NCI-H146 (cell line): Measurements from ENCODE around the gene HLF.

Experiments
- DNase-seq: peaks from one replicate; lab custom pipeline; 2025; lab: John Stamatoyannopoulos, UW

Gene HLF

GRCh38 chr17:55363033-55363432, 98.3 kb downstream of the HLF start:
- no peak for DNase-seq

DNA sequence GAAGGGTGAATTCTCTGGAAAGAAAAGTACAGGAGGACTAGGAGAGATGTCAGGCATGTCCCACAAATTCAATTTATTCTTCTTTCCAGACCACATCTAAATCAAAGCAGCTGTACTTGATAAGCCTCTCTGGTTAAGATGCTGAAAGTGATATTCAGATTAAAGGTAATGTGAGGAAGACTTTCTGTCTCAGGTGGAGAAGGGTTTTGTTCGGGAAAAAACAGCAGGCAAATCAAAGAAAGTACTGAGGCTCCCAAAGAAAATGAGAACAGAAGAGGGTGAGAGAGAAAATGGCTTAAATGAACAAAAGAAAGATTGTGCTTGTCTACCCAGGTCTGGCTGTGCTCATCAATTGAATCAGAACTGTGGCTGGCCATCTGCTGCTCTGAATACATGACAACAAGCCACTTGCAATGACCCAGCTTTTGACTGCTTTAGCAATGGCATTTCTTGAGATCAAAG, 101.3 kb downstream of the HLF start:
- DNase-seq, result no peak

DNA sequence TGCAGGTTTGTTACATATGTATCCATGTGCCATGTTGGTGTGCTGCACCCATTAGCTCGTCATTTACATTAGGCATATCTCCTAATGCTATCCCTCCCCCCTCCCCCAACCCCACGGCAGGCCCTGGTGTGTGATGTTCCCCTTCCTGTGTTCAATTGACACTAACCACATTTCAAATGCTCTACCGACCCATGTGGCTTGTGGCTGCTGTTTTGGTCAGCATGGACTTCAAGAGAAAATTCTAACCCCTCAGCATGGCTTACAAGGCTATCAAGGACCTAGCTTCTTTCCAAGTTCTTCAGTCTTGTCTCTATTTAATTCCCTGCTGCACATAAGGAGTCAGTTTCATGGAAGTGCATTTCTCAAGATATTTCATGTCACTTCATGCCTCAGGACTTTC, 103.9 kb downstream of the HLF start:
- no peak for DNase-seq
